Measurements from ENCODE around the gene SPI1.

SPI1 gene

GRCh38 chr11:47356129-47356997 is 22.0 kb downstream of the SPI1 start:
- no peak for DNase-seq

GRCh38 chr11:47355283-47356128 is 22.8 kb downstream of the SPI1 start:
- peak; percentile 90 for DNase-seq

- no peak for DNase-seq
Measured at GRCh38 chr11:47354913-47355282, 23.4 kb downstream of the SPI1 start.

- no peak for DNase-seq
Measured at GRCh38 chr11:47353978-47354774, 24.2 kb downstream of the SPI1 start.

GRCh38 chr11:47352556-47352955 is 25.8 kb downstream of the SPI1 start, which contains the start of gene MYBPC3:
Gene MYBPC3 (minus strand): TSS chr11:47352702. CDS start chr11:47352647, 55 bp downstream.
- no peak for DNase-seq

GRCh38 chr11:47351156-47352126 is 26.9 kb downstream of the SPI1 start:
- DNase-seq: no peak

GRCh38 chr11:47350315-47350714 is 28.0 kb downstream of the SPI1 start:
- no peak for DNase-seq

- no peak for DNase-seq
Measured at GRCh38 chr11:47349521-47350095, 28.7 kb downstream of the SPI1 start.

- peak; percentile 27 for DNase-seq
Measured at GRCh38 chr11:47348859-47349258, 29.5 kb downstream of the SPI1 start.

GRCh38 chr11:47348131-47348802 is 30.1 kb downstream of the SPI1 start:
- DNase-seq: no peak

- DNase-seq: no peak
Measured at GRCh38 chr11:47347137-47347536, 31.2 kb downstream of the SPI1 start.

GRCh38 chr11:47345890-47346563 is 32.3 kb downstream of the SPI1 start:
- no peak for DNase-seq

- DNase-seq: no peak
Measured at GRCh38 chr11:47342854-47343253, 35.5 kb downstream of the SPI1 start.

- no peak for DNase-seq
Measured at GRCh38 chr11:47342036-47342803, 36.1 kb downstream of the SPI1 start.

- DNase-seq: no peak
Measured at GRCh38 chr11:47340980-47341775, 37.2 kb downstream of the SPI1 start.

GRCh38 chr11:47340010-47340409 is 38.3 kb downstream of the SPI1 start:
- DNase-seq: no peak

GRCh38 chr11:47338396-47339241 is 39.7 kb downstream of the SPI1 start:
- no peak for DNase-seq

Measured in fibroblast of skin of scalp (primary cell).